ENCODE data around the gene PCNX4. TPM values are rescaled to one million over a fixed set of nuclear protein-coding genes. Genes with fewer than 3 reads are reported as not detected.

The PCNX4 gene
- total and polyA plus RNA-seq, 8 donors = 34.8 to 129 (median 109) TPM

DNA sequence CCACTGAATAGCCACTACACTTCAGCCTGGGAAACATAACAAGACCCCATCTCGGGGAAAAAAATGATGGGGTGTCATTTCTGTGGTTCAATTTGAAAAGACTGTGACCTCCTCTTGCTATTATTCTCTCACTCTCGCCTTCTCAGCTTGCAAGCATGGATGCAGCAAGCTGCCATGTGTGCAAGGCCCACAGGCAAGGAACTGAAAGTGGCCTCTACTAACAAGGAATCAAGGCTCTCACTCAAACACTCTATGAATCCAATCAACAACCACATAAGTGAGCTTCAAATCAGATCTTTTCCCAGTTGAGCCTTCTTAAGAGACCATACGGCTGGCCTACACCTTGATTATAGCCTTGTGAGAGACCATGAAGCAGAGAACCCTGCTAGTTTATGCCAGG is 91.4 kb downstream of the PCNX4 start:
- ATAC-seq = no peak
- Histone ChIP-seq H3K4me1 (peaks cover 0 to 8% of the 10 kb centered on the region in 2 donors), H3K27ac (no peak overlapping the region), H3K36me3 (no peaks in the 10 kb centered on the region), H3K9me3 (no peaks in the 10 kb centered on the region), H3K4me3 (no peak overlapping the region), H3K27me3 (no peaks in the 10 kb centered on the region)
- intact Hi-C loops (cut with DNase I) = loop anchor here in 1 of 2 donors (10.0 kb wide), 2 partner anchors 118 to 218 kb away; no protein-coding TSS in a partner anchor
- TF ChIP-seq, protein P1, sequence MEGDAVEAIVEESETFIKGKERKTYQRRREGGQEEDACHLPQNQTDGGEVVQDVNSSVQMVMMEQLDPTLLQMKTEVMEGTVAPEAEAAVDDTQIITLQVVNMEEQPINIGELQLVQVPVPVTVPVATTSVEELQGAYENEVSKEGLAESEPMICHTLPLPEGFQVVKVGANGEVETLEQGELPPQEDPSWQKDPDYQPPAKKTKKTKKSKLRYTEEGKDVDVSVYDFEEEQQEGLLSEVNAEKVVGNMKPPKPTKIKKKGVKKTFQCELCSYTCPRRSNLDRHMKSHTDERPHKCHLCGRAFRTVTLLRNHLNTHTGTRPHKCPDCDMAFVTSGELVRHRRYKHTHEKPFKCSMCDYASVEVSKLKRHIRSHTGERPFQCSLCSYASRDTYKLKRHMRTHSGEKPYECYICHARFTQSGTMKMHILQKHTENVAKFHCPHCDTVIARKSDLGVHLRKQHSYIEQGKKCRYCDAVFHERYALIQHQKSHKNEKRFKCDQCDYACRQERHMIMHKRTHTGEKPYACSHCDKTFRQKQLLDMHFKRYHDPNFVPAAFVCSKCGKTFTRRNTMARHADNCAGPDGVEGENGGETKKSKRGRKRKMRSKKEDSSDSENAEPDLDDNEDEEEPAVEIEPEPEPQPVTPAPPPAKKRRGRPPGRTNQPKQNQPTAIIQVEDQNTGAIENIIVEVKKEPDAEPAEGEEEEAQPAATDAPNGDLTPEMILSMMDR (IDR thresholded peaks at IDR 0.05) = no peak
- DNase-seq = no peak

DNA sequence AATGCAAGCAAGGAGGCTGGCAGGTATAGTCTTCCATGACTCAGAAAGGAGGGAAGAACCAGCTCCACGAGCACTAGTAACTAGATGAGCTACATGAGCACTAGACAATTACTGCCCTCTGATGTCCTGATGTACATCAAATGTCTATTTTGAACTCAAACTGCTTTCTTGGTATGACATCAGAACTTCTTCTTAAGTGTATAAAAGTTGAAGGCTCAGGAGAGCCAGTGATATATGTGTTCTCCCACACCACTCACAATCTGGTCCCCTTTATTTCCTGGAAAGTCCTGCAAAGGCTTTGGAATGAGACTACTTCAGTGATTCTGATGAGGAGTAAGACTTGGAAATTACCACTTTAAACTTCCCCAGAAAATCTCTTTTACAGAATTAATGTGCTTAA is 92.0 kb downstream of the PCNX4 start:
- Histone ChIP-seq H3K9me3 (no peaks in the 10 kb centered on the region), H3K36me3 (no peaks in the 10 kb centered on the region), H3K27me3 (no peaks in the 10 kb centered on the region), H3K27ac (peak overlapping the region in 1 of 2 donors; percentile 10), H3K4me1 (peaks cover 0 to 8% of the 10 kb centered on the region in 2 donors), H3K4me3 (peak overlapping the region; percentile 18 to 33)
- peak; percentile 60 for ATAC-seq
- DNase-seq = peak in 1 of 4 donors; percentile 30
- TF ChIP-seq, protein P1 (IDR thresholded peaks at IDR 0.05) = no peak
- intact Hi-C loops (cut with DNase I) = loop anchor here in 1 of 2 donors (10.0 kb wide), 2 partner anchors 119 to 219 kb away; no protein-coding TSS in a partner anchor

DNA sequence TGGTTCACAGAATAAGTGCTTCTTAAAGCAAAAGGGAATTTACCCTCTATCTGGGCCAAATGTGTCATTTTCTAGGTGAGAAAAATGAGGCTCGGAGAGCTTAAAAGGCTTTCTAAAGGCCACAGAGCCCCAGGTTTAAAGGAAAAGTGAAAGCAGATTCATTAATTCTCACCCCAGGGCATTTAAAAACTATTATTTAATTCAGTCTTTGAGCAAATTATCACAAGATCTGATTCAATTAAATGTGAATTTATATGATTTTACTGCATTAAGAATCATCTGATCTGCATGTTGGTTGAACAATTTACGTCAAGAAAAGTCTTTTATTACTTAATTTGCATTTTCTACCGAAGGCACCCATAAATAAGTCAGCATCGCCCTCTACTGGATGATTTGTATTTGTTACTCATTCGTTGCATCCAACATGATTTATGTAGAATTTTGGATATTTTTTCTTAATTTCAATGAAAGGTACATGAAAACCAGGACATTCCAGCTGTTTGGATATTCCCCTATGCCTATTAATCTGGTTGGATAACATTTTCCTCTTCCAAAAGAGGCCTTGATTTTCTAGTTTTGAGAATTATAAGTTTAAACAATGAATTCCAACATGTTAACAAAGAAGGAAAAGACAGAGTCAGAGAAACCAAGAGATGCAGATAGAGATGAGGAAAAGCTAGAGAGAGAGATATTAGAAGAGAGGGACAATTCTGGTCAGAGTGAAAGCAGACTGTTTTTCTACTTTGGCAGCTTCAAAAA is 92.6 kb downstream of the PCNX4 start:
- peak overlapping the region in 1 of 2 donors; percentile 10 for H3K27ac ChIP-seq
- H3K4me3 ChIP-seq = peak overlapping the region; percentile 18 to 33
- peaks cover 0 to 8% of the 10 kb centered on the region in 2 donors for H3K4me1 ChIP-seq
- intact Hi-C loops (cut with DNase I) = loop anchor here in 1 of 2 donors (10.0 kb wide), 2 partner anchors 120 to 220 kb away; no protein-coding TSS in a partner anchor
- DNase-seq (peak in 2 of 4 donors; percentile 65 to 78), ATAC-seq (peak; percentile 91)
- H3K9me3 ChIP-seq = no peaks in the 10 kb centered on the region
- H3K36me3 ChIP-seq = no peaks in the 10 kb centered on the region
- H3K27me3 ChIP-seq = no peaks in the 10 kb centered on the region
- TF ChIP-seq, protein P1 (IDR thresholded peaks at IDR 0.05) = peak; percentile 71 to 74

DNA sequence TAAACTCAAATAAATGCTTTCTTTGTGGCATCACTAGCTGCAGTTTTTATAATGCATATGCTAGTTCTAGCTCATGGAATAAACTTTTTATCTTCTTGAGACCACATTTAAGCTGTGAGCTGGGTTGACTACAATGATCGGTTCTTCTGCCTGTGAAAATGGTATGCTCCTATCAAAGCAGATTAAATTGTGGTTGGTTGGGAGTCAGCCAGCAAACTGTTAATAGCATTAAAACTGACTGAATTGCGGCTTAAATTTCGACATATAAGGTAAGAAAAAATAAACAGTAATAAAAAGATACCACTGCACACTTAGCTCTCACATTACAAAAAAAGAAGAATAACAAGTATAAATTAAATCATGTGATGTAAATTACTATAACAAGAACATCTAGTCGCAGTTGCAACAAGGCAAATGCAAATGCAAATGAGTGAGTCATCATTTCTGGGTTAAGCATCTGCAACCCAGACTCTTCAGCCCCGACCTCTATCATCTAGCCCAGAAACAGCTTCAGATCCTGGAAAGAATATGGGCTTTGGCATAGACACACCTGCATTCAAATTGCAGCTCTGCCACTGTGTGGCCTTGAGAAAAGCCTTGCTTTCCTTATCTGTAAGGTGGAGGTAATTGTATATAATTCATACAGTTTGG is 93.3 kb downstream of the PCNX4 start:
- Histone ChIP-seq H3K36me3 (no peaks in the 10 kb centered on the region), H3K4me1 (peaks cover 0 to 8% of the 10 kb centered on the region in 2 donors), H3K4me3 (no peak overlapping the region), H3K27ac (no peak overlapping the region), H3K27me3 (no peaks in the 10 kb centered on the region), H3K9me3 (no peaks in the 10 kb centered on the region)
- ATAC-seq (no peak), DNase-seq (no peak)
- TF ChIP-seq, protein P1 (IDR thresholded peaks at IDR 0.05) = no peak
- intact Hi-C loops (cut with DNase I) = loop anchor here in 1 of 2 donors (10.0 kb wide), 2 partner anchors 120 to 220 kb away; no protein-coding TSS in a partner anchor

DNA sequence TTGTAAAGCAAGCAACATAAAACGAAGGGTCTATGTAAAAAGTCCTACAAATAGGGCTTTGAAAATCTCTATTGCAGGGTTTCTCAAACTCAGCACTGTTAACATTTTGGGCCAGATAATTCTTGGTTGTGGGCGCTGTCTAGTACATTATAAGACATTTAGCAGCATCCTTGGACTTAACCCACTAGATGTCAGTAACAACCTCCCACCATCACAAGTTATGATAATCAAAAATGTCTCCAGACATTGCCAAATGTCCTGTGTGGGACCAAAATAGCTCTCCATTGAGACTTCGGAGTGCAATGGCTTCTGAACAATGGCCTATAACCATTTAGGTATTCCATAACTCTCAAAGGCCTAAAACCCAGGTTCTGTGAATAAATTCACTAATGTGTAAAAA is 96.4 kb downstream of the PCNX4 start:
- Histone ChIP-seq H3K4me3 (no peak overlapping the region), H3K27ac (no peak overlapping the region), H3K36me3 (no peaks in the 10 kb centered on the region), H3K9me3 (no peaks in the 10 kb centered on the region), H3K4me1 (peaks cover 0 to 8% of the 10 kb centered on the region in 2 donors), H3K27me3 (no peaks in the 10 kb centered on the region)
- ATAC-seq (no peak), DNase-seq (no peak)
- TF ChIP-seq, protein P1 (IDR thresholded peaks at IDR 0.05) = no peak
- intact Hi-C loops (cut with DNase I) = loop anchor here in 1 of 2 donors (10.0 kb wide), 2 partner anchors 123 to 223 kb away; no protein-coding TSS in a partner anchor

Data from left lung (tissue), 10 donors.